H9 (cell line): ENCODE results near the gene BCAS1. TPM values are rescaled to one million over a fixed set of nuclear protein-coding genes. Genes with fewer than 3 reads are reported as not detected.

Source experiments
- DNase-seq: peaks from one replicate; pipeline ENCODE4 v3.0.0-alpha.2; 2017
- H2AFZ ChIP-seq: one replicate; pipeline ENCODE4 v1.6.1; 2013; ENCODE audit warnings: mild to moderate bottlenecking, low read length, control low read depth, moderate library complexity
- H2AK5ac ChIP-seq: 2 replicates; pipeline ENCODE4 v1.6.1; 2013; ENCODE audit warnings: low read length, control low read depth, mixed read lengths; ENCODE audit not compliant: insufficient read length
- H2BK120ac ChIP-seq: one replicate; pipeline ENCODE4 v1.6.1; 2013; ENCODE audit warnings: low read depth, mild to moderate bottlenecking, low read length, control low read depth, inconsistent platforms; ENCODE audit not compliant: poor library complexity, severe bottlenecking
- H2BK12ac ChIP-seq: 2 replicates; pipeline ENCODE4 v1.6.1; 2013; ENCODE audit warnings: low read length, control low read depth, mixed read lengths, low read depth; ENCODE audit not compliant: insufficient read length
- H2BK15ac ChIP-seq: 2 replicates; pipeline ENCODE4 v1.6.1; 2013; ENCODE audit warnings: low read depth, low read length, control low read depth
- H2BK20ac ChIP-seq: one replicate; pipeline ENCODE4 v1.6.1; 2013; ENCODE audit warnings: low read depth, mild to moderate bottlenecking, low read length, control low read depth, inconsistent platforms; ENCODE audit not compliant: poor library complexity, severe bottlenecking
- H2BK5ac ChIP-seq: 2 replicates; pipeline ENCODE4 v1.6.1; 2013; ENCODE audit warnings: low read length, control low read depth, mixed read lengths; ENCODE audit not compliant: insufficient read length
- H3K14ac ChIP-seq: 2 replicates; pipeline ENCODE4 v1.6.1; 2013; ENCODE audit warnings: low read length, control low read depth; ENCODE audit not compliant: insufficient read depth
- H3K18ac ChIP-seq: 2 replicates; pipeline ENCODE4 v1.6.1; 2013; ENCODE audit warnings: low read depth, mild to moderate bottlenecking, mixed read lengths, low read length, control low read depth; ENCODE audit not compliant: insufficient read length
- H3K23ac ChIP-seq: 2 replicates; pipeline ENCODE4 v1.6.1; 2013; ENCODE audit warnings: low read length, control low read depth, mixed read lengths, low read depth; ENCODE audit not compliant: insufficient read length
- H3K23me2 ChIP-seq: 2 replicates; pipeline ENCODE4 v1.6.1; 2013; ENCODE audit warnings: low read depth, mild to moderate bottlenecking, mixed read lengths, low read length, control low read depth; ENCODE audit not compliant: insufficient read length, poor library complexity, severe bottlenecking
- H3K27ac ChIP-seq: 2 replicates; pipeline ENCODE4 v1.5.1; 2013; ENCODE audit warnings: low read length, control low read depth, mixed read lengths, low read depth; ENCODE audit not compliant: insufficient read length
- H3K27me3 ChIP-seq: 2 replicates; pipeline ENCODE4 v1.6.1; 2013; ENCODE audit warnings: low read length, control low read depth, inconsistent platforms; ENCODE audit not compliant: insufficient read depth
- H3K4ac ChIP-seq: 2 replicates; pipeline ENCODE4 v1.6.1; 2013; ENCODE audit warnings: low read depth, mild to moderate bottlenecking, control low read depth, inconsistent platforms, low read length, moderate library complexity
- H3K4me1 ChIP-seq: 2 replicates; pipeline ENCODE4 v1.6.1; 2013; ENCODE audit warnings: low read length, control low read depth, inconsistent platforms; ENCODE audit not compliant: insufficient read depth
- H3K4me2 ChIP-seq: 2 replicates; pipeline ENCODE4 v1.6.1; 2013; ENCODE audit warnings: low read length, control low read depth, mixed read lengths; ENCODE audit not compliant: insufficient read length, insufficient read depth
- H3K56ac ChIP-seq: 2 replicates; pipeline ENCODE4 v1.6.1; 2013; ENCODE audit warnings: low read depth, mild to moderate bottlenecking, mixed read lengths, low read length, control low read depth; ENCODE audit not compliant: insufficient read length
- H3K79me1 ChIP-seq: 2 replicates; pipeline ENCODE4 v1.6.1; 2013; ENCODE audit warnings: low read depth, mild to moderate bottlenecking, moderate library complexity, low read length, control low read depth, inconsistent platforms; ENCODE audit not compliant: insufficient read depth, poor library complexity, severe bottlenecking
- H3K79me2 ChIP-seq: 2 replicates; pipeline ENCODE4 v1.6.1; 2013; ENCODE audit warnings: low read length, control low read depth, inconsistent platforms; ENCODE audit not compliant: insufficient read depth
- H3K9ac ChIP-seq: 2 replicates; pipeline ENCODE4 v1.6.1; 2013; ENCODE audit warnings: low read length, control low read depth, mixed read lengths; ENCODE audit not compliant: insufficient read length; ENCODE audit errors: extremely low read depth
- H3K9me3 ChIP-seq: one replicate; pipeline ENCODE4 v1.6.1; 2013; ENCODE audit warnings: low read depth, low read length, inconsistent platforms; ENCODE audit not compliant: control insufficient read depth
- H3T11ph ChIP-seq: one replicate; pipeline ENCODE4 v1.6.1; 2013; ENCODE audit warnings: mild to moderate bottlenecking, low read length, control low read depth, inconsistent platforms
- H4K20me1 ChIP-seq: one replicate; pipeline ENCODE4 v1.6.1; 2013; ENCODE audit not compliant: control insufficient read depth, insufficient read length, insufficient read depth
- H4K5ac ChIP-seq: 2 replicates; pipeline ENCODE4 v1.6.1; 2013; ENCODE audit warnings: low read depth, mild to moderate bottlenecking, mixed read lengths, low read length, control low read depth; ENCODE audit not compliant: insufficient read length
- H4K8ac ChIP-seq: replicated peaks from 2 replicates; pipeline ENCODE4 v1.6.1; 2013; ENCODE audit warnings: low read length, control low read depth, mixed read lengths, low read depth; ENCODE audit not compliant: insufficient read length
- H4K91ac ChIP-seq: 2 replicates; pipeline ENCODE4 v1.6.1; 2013; ENCODE audit warnings: low read depth, mild to moderate bottlenecking, moderate library complexity, mixed read lengths, low read length, control low read depth; ENCODE audit not compliant: insufficient read length
- H3K27ac Mint-ChIP-seq, 3 experiments: 2 replicates in 2 of 3; 3 replicates in 1 of 3; pipeline ENCODE4 v1.8.0; 2020 to 2021; ENCODE audit warnings: mixed read lengths in 3 of 3, mild to moderate bottlenecking in 1 of 3, moderate library complexity in 1 of 3
- H3K27me3 Mint-ChIP-seq: 2 replicates; pipeline ENCODE4 v1.8.0; 2021; ENCODE audit warnings: low read depth, mild to moderate bottlenecking, moderate library complexity, mixed read lengths
- H3K36me3 Mint-ChIP-seq, 3 experiments: 2 replicates in 2 of 3; 3 replicates in 1 of 3; pipeline ENCODE4 v1.8.0; 2020 to 2021; ENCODE audit warnings: low read depth in 3 of 3, mixed read lengths in 3 of 3; ENCODE audit not compliant: insufficient read depth in 1 of 3
- H3K4me1 Mint-ChIP-seq, 2 experiments: 2 replicates each; pipeline ENCODE4 v1.8.0; 2020; ENCODE audit warnings: mixed read lengths in 2 of 2
- H3K4me3 Mint-ChIP-seq, 2 experiments: 2 replicates in 1 of 2; 3 replicates in 1 of 2; pipeline ENCODE4 v1.8.0; 2020 to 2021; ENCODE audit warnings: mild to moderate bottlenecking in 2 of 2, mixed read lengths in 2 of 2, moderate library complexity in 1 of 2
- H3K9me3 Mint-ChIP-seq, 2 experiments: 2 replicates in 1 of 2; 3 replicates in 1 of 2; pipeline ENCODE4 v1.8.0; 2020; ENCODE audit warnings: mild to moderate bottlenecking in 2 of 2, mixed read lengths in 2 of 2, moderate library complexity in 1 of 2
- CTCF ChIP-seq: fragments of 200-600 bp; sonication (generic); conservative IDR thresholded peaks from 3 replicates; pipeline ENCODE4 v1.8.0; 2021; ENCODE audit warnings: antibody characterized with exemption, mild to moderate bottlenecking
- WGBS: extraction: QIAGEN DNeasy Blood & Tissue Kit; methylation state at CpG from one replicate; pipeline ENCODE4 v1.1.7; 2013; ENCODE audit warnings: missing lambda C conversion rate, low lambda C conversion rate, mixed read lengths; ENCODE audit not compliant: insufficient read length; ENCODE audit errors: extremely low coverage; 5-methylcytosine and 5-hydroxymethylcytosine counted together
- total RNA-seq: library from RNA; stranded (reverse); gene quantifications from 2 replicates; pipeline ENCODE4 v1.2.1, GENCODE V29; 2021

The BCAS1 gene
- total RNA-seq, 1 experiment from 2014 or later, result 0.15 TPM

DNA sequence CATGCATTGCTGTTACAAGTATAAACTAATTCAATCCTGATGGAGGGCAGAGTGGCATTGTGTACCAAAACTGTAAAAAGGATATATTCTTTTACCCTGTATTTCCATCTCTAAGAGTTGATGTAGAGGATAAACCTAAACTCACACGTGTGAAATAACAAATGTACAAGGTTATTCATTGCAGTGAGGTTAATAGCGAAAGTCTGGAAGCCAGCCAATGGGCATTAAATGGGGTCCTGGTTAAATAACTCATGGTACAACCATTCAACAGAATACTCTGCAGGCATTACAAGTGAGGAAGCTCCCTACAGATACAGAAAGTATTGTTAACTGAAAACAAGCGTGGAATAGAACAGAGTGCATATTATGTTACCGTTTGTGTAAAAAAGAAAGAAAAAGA, 56.9 kb downstream of the BCAS1 start:
- H3K79me2 ChIP-seq, result no peaks in the 10 kb centered on the region
- no peak overlapping the region for H3K56ac ChIP-seq
- no peak overlapping the region for H2AK5ac ChIP-seq
- Mint-ChIP-seq H3K9me3 (no peaks in the 10 kb centered on the region), H3K27me3 (no peaks in the 10 kb centered on the region), H3K36me3 (no peaks in the 10 kb centered on the region), H3K27ac (no peak overlapping the region), H3K4me3 (no peak overlapping the region), H3K4me1 (no peaks in the 10 kb centered on the region)
- no peak overlapping the region for H2AFZ ChIP-seq
- H3K4me1 ChIP-seq, result no peaks in the 10 kb centered on the region
- H3K27ac ChIP-seq, result no peak overlapping the region
- H3K23ac ChIP-seq, result no peak overlapping the region
- no peak overlapping the region for H2BK20ac ChIP-seq
- no peak overlapping the region for H3K18ac ChIP-seq
- no peak overlapping the region for H2BK5ac ChIP-seq
- H3K9ac ChIP-seq, result no peak overlapping the region
- H4K91ac ChIP-seq, result no peak overlapping the region
- no peaks in the 10 kb centered on the region for H3K23me2 ChIP-seq
- H3K4ac ChIP-seq, result no peak overlapping the region
- no peak overlapping the region for H4K5ac ChIP-seq
- no peaks in the 10 kb centered on the region for H3K9me3 ChIP-seq
- no peaks in the 10 kb centered on the region for H4K20me1 ChIP-seq
- DNase-seq, result no peak
- no peak for TF ChIP-seq CTCF
- WGBS, result no CpG with 5 or more reads among the region's 4 CpGs
- no peaks in the 10 kb centered on the region for H3K79me1 ChIP-seq
- H3K4me2 ChIP-seq, result no peak overlapping the region
- no peak overlapping the region for H2BK12ac ChIP-seq
- no peak overlapping the region for H2BK120ac ChIP-seq
- H2BK15ac ChIP-seq, result no peak overlapping the region
- H3K14ac ChIP-seq, result no peak overlapping the region
- H3T11ph ChIP-seq, result no peak overlapping the region
- H4K8ac ChIP-seq, result no peak overlapping the region
- no peaks in the 10 kb centered on the region for H3K27me3 ChIP-seq
